H9 (cell line): ENCODE results near the gene NUAK2. TPM values are rescaled to one million over a fixed set of nuclear protein-coding genes. Genes with fewer than 3 reads are reported as not detected.

Experiments used
- DNase-seq: peaks from one replicate; pipeline ENCODE4 v3.0.0-alpha.2; 2017
- H2AFZ ChIP-seq: one replicate; pipeline ENCODE4 v1.6.1; 2013; ENCODE audit warnings: mild to moderate bottlenecking, low read length, control low read depth, moderate library complexity
- H2AK5ac ChIP-seq: 2 replicates; pipeline ENCODE4 v1.6.1; 2013; ENCODE audit warnings: low read length, control low read depth, mixed read lengths; ENCODE audit not compliant: insufficient read length
- H2BK120ac ChIP-seq: one replicate; pipeline ENCODE4 v1.6.1; 2013; ENCODE audit warnings: low read depth, mild to moderate bottlenecking, low read length, control low read depth, inconsistent platforms; ENCODE audit not compliant: poor library complexity, severe bottlenecking
- H2BK12ac ChIP-seq: 2 replicates; pipeline ENCODE4 v1.6.1; 2013; ENCODE audit warnings: low read length, control low read depth, mixed read lengths, low read depth; ENCODE audit not compliant: insufficient read length
- H2BK15ac ChIP-seq: 2 replicates; pipeline ENCODE4 v1.6.1; 2013; ENCODE audit warnings: low read depth, low read length, control low read depth
- H2BK20ac ChIP-seq: one replicate; pipeline ENCODE4 v1.6.1; 2013; ENCODE audit warnings: low read depth, mild to moderate bottlenecking, low read length, control low read depth, inconsistent platforms; ENCODE audit not compliant: poor library complexity, severe bottlenecking
- H2BK5ac ChIP-seq: 2 replicates; pipeline ENCODE4 v1.6.1; 2013; ENCODE audit warnings: low read length, control low read depth, mixed read lengths; ENCODE audit not compliant: insufficient read length
- H3K14ac ChIP-seq: 2 replicates; pipeline ENCODE4 v1.6.1; 2013; ENCODE audit warnings: low read length, control low read depth; ENCODE audit not compliant: insufficient read depth
- H3K18ac ChIP-seq: 2 replicates; pipeline ENCODE4 v1.6.1; 2013; ENCODE audit warnings: low read depth, mild to moderate bottlenecking, mixed read lengths, low read length, control low read depth; ENCODE audit not compliant: insufficient read length
- H3K23ac ChIP-seq: 2 replicates; pipeline ENCODE4 v1.6.1; 2013; ENCODE audit warnings: low read length, control low read depth, mixed read lengths, low read depth; ENCODE audit not compliant: insufficient read length
- H3K23me2 ChIP-seq: 2 replicates; pipeline ENCODE4 v1.6.1; 2013; ENCODE audit warnings: low read depth, mild to moderate bottlenecking, mixed read lengths, low read length, control low read depth; ENCODE audit not compliant: insufficient read length, poor library complexity, severe bottlenecking
- H3K27ac ChIP-seq: 2 replicates; pipeline ENCODE4 v1.5.1; 2013; ENCODE audit warnings: low read length, control low read depth, mixed read lengths, low read depth; ENCODE audit not compliant: insufficient read length
- H3K27me3 ChIP-seq: 2 replicates; pipeline ENCODE4 v1.6.1; 2013; ENCODE audit warnings: low read length, control low read depth, inconsistent platforms; ENCODE audit not compliant: insufficient read depth
- H3K4ac ChIP-seq: 2 replicates; pipeline ENCODE4 v1.6.1; 2013; ENCODE audit warnings: low read depth, mild to moderate bottlenecking, control low read depth, inconsistent platforms, low read length, moderate library complexity
- H3K4me1 ChIP-seq: 2 replicates; pipeline ENCODE4 v1.6.1; 2013; ENCODE audit warnings: low read length, control low read depth, inconsistent platforms; ENCODE audit not compliant: insufficient read depth
- H3K4me2 ChIP-seq: 2 replicates; pipeline ENCODE4 v1.6.1; 2013; ENCODE audit warnings: low read length, control low read depth, mixed read lengths; ENCODE audit not compliant: insufficient read length, insufficient read depth
- H3K56ac ChIP-seq: 2 replicates; pipeline ENCODE4 v1.6.1; 2013; ENCODE audit warnings: low read depth, mild to moderate bottlenecking, mixed read lengths, low read length, control low read depth; ENCODE audit not compliant: insufficient read length
- H3K79me1 ChIP-seq: 2 replicates; pipeline ENCODE4 v1.6.1; 2013; ENCODE audit warnings: low read depth, mild to moderate bottlenecking, moderate library complexity, low read length, control low read depth, inconsistent platforms; ENCODE audit not compliant: insufficient read depth, poor library complexity, severe bottlenecking
- H3K79me2 ChIP-seq: 2 replicates; pipeline ENCODE4 v1.6.1; 2013; ENCODE audit warnings: low read length, control low read depth, inconsistent platforms; ENCODE audit not compliant: insufficient read depth
- H3K9ac ChIP-seq: 2 replicates; pipeline ENCODE4 v1.6.1; 2013; ENCODE audit warnings: low read length, control low read depth, mixed read lengths; ENCODE audit not compliant: insufficient read length; ENCODE audit errors: extremely low read depth
- H3K9me3 ChIP-seq: one replicate; pipeline ENCODE4 v1.6.1; 2013; ENCODE audit warnings: low read depth, low read length, inconsistent platforms; ENCODE audit not compliant: control insufficient read depth
- H3T11ph ChIP-seq: one replicate; pipeline ENCODE4 v1.6.1; 2013; ENCODE audit warnings: mild to moderate bottlenecking, low read length, control low read depth, inconsistent platforms
- H4K20me1 ChIP-seq: one replicate; pipeline ENCODE4 v1.6.1; 2013; ENCODE audit not compliant: control insufficient read depth, insufficient read length, insufficient read depth
- H4K5ac ChIP-seq: 2 replicates; pipeline ENCODE4 v1.6.1; 2013; ENCODE audit warnings: low read depth, mild to moderate bottlenecking, mixed read lengths, low read length, control low read depth; ENCODE audit not compliant: insufficient read length
- H4K8ac ChIP-seq: replicated peaks from 2 replicates; pipeline ENCODE4 v1.6.1; 2013; ENCODE audit warnings: low read length, control low read depth, mixed read lengths, low read depth; ENCODE audit not compliant: insufficient read length
- H4K91ac ChIP-seq: 2 replicates; pipeline ENCODE4 v1.6.1; 2013; ENCODE audit warnings: low read depth, mild to moderate bottlenecking, moderate library complexity, mixed read lengths, low read length, control low read depth; ENCODE audit not compliant: insufficient read length
- H3K27ac Mint-ChIP-seq, 3 experiments: 2 replicates in 2 of 3; 3 replicates in 1 of 3; pipeline ENCODE4 v1.8.0; 2020 to 2021; ENCODE audit warnings: mixed read lengths in 3 of 3, mild to moderate bottlenecking in 1 of 3, moderate library complexity in 1 of 3
- H3K27me3 Mint-ChIP-seq: 2 replicates; pipeline ENCODE4 v1.8.0; 2021; ENCODE audit warnings: low read depth, mild to moderate bottlenecking, moderate library complexity, mixed read lengths
- H3K36me3 Mint-ChIP-seq, 3 experiments: 2 replicates in 2 of 3; 3 replicates in 1 of 3; pipeline ENCODE4 v1.8.0; 2020 to 2021; ENCODE audit warnings: low read depth in 3 of 3, mixed read lengths in 3 of 3; ENCODE audit not compliant: insufficient read depth in 1 of 3
- H3K4me1 Mint-ChIP-seq, 2 experiments: 2 replicates each; pipeline ENCODE4 v1.8.0; 2020; ENCODE audit warnings: mixed read lengths in 2 of 2
- H3K4me3 Mint-ChIP-seq, 2 experiments: 2 replicates in 1 of 2; 3 replicates in 1 of 2; pipeline ENCODE4 v1.8.0; 2020 to 2021; ENCODE audit warnings: mild to moderate bottlenecking in 2 of 2, mixed read lengths in 2 of 2, moderate library complexity in 1 of 2
- H3K9me3 Mint-ChIP-seq, 2 experiments: 2 replicates in 1 of 2; 3 replicates in 1 of 2; pipeline ENCODE4 v1.8.0; 2020; ENCODE audit warnings: mild to moderate bottlenecking in 2 of 2, mixed read lengths in 2 of 2, moderate library complexity in 1 of 2
- CTCF ChIP-seq: fragments of 200-600 bp; sonication (generic); conservative IDR thresholded peaks from 3 replicates; pipeline ENCODE4 v1.8.0; 2021; ENCODE audit warnings: antibody characterized with exemption, mild to moderate bottlenecking
- WGBS: extraction: QIAGEN DNeasy Blood & Tissue Kit; methylation state at CpG from one replicate; pipeline ENCODE4 v1.1.7; 2013; ENCODE audit warnings: missing lambda C conversion rate, low lambda C conversion rate, mixed read lengths; ENCODE audit not compliant: insufficient read length; ENCODE audit errors: extremely low coverage; 5-methylcytosine and 5-hydroxymethylcytosine counted together
- total RNA-seq: library from RNA; stranded (reverse); gene quantifications from 2 replicates; pipeline ENCODE4 v1.2.1, GENCODE V29; 2021

The NUAK2 gene
- total RNA-seq, 1 experiment from 2014 or later = 15.4 TPM

- no peak overlapping the region for H4K5ac ChIP-seq
- H2BK20ac ChIP-seq = no peak overlapping the region
- peak overlapping the region; percentile 85; the same call in 1 of the 2 replicates for H3K14ac ChIP-seq
- Mint-ChIP-seq H3K4me1 (peaks cover 70 to 71% of the 10 kb centered on the region in 2 experiments), H3K27ac (peak overlapping the region; percentile 98 to 100 (median 99)), H3K36me3 (peaks cover 15 to 49% (median 40%) of the 10 kb centered on the region in 3 experiments; a peak in 6 of 7 replicates), H3K27me3 (peaks cover 3% of the 10 kb centered on the region), H3K9me3 (no peaks in the 10 kb centered on the region), H3K4me3 (peak overlapping the region; percentile 54 to 79)
- peaks cover 14% of the 10 kb centered on the region for H3K79me1 ChIP-seq
- no peak overlapping the region for H2AK5ac ChIP-seq
- H2BK5ac ChIP-seq = no peak overlapping the region
- no peak overlapping the region for H4K8ac ChIP-seq
- H2BK120ac ChIP-seq = no peak overlapping the region
- peaks cover 29% of the 10 kb centered on the region for H3K4me1 ChIP-seq
- TF ChIP-seq CTCF = no peak
- H3K23me2 ChIP-seq = peaks cover 3% of the 10 kb centered on the region
- no peak overlapping the region for H2AFZ ChIP-seq
- H3K4ac ChIP-seq = no peak overlapping the region
- H3K27me3 ChIP-seq = no peaks in the 10 kb centered on the region
- no CpG with 5 or more reads among the region's 21 CpGs for WGBS
- no peak overlapping the region for H2BK15ac ChIP-seq
- no peak overlapping the region for H3T11ph ChIP-seq
- H2BK12ac ChIP-seq = peak overlapping the region; percentile 58
- no peak overlapping the region for H3K9ac ChIP-seq
- peak overlapping the region; percentile 4 for H3K4me2 ChIP-seq
- H3K79me2 ChIP-seq = peaks cover 29% of the 10 kb centered on the region; the same call in 1 of the 2 replicates
- peak overlapping the region; percentile 16 for H3K27ac ChIP-seq
- no peak overlapping the region for H3K56ac ChIP-seq
- peak overlapping the region; percentile 50 for H4K91ac ChIP-seq
- H3K23ac ChIP-seq = no peak overlapping the region
- no peaks in the 10 kb centered on the region for H4K20me1 ChIP-seq
- DNase-seq = peak; percentile 94
- peak overlapping the region; percentile 73 for H3K18ac ChIP-seq
- H3K9me3 ChIP-seq = no peaks in the 10 kb centered on the region
Observed at GRCh38 chr1:205313563-205314308, 7.8 kb downstream of the NUAK2 start.
